C4-2B (cell line): ENCODE measurements around the gene TSPAN32.

ENCODE experiments used
- H3K27ac ChIP-seq: fragments of 450-650 bp; 2 replicates; pipeline ENCODE4 v1.5.1; 2017
- CTCF ChIP-seq: fragments of 450-650 bp; conservative IDR thresholded peaks from 2 replicates; pipeline ENCODE4 v1.5.1; 2017; ENCODE audit warnings: mild to moderate bottlenecking
- ZFX ChIP-seq: fragments of 450-650 bp; IDR thresholded peaks from 2 replicates; pipeline ENCODE4 v1.6.1; 2017

TSPAN32 gene, protein sequence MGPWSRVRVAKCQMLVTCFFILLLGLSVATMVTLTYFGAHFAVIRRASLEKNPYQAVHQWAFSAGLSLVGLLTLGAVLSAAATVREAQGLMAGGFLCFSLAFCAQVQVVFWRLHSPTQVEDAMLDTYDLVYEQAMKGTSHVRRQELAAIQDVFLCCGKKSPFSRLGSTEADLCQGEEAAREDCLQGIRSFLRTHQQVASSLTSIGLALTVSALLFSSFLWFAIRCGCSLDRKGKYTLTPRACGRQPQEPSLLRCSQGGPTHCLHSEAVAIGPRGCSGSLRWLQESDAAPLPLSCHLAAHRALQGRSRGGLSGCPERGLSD

DNA sequence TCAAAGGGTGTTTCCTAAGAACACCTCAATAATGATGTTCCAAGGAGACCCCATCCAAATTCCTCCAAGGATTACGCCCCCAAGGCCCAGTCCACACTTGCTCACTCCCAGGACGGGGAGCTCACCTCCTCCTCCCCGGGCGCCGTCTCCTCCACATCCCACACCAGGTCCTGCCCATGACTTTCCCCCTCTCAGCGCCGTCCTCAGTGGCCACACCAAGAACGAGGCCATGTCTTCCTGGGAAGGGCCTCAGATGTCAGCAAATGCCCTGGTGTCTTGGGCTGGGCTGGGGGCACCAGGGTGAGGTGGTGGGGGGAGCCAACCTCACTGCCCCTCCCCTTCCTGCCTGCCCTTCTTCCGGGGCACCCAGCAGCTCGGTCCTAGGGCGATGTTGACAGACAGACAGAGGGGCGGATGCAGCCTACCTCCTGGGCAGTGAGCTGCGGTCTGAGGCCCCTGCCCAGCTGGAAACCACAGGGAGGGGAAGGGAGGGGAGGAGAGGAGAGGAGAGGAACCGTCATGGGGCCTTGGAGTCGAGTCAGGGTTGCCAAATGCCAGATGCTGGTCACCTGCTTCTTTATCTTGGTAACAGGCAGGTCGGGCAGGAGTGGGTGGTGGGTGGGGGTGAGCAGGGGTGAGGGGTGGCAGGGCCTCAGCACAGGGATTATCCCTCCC is at the start of gene TSPAN32, which contains the start of gene C11orf21:
Gene TSPAN32 (plus strand): TSS at position 383 of the 675 bp plus-strand sequence. CDS start 137 bp downstream, at position 520.
Gene C11orf21 (minus strand): TSS at position 288 of the 675 bp plus-strand sequence. CDS start 110 bp downstream, at position 178.
- H3K27ac ChIP-seq, result no peak within 1 kb of the TSS
- TF ChIP-seq ZFX (no peak), CTCF (no peak)

DNA sequence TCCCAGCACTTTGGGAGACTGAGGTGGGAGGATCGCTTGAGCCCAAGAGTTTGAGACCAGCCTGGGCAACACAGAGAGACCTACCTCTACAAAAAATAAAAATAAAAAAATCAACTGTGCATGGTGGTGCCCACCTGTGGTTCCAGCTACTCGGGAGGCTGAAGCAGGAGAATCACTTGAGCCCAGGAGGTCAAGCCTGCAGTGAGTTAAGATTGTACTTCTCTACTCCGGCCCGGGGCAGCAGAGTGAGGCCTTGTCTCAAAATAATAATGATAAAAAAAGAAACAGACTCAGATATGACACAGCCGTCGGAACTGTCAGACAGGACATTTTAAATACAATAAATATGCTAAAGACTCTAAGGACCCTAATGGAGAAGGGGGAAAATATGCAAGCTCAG is 49.8 kb upstream of the TSPAN32 start:
- no peak for TF ChIP-seq ZFX
- no peak for TF ChIP-seq CTCF
- no peak overlapping the region for H3K27ac ChIP-seq

DNA sequence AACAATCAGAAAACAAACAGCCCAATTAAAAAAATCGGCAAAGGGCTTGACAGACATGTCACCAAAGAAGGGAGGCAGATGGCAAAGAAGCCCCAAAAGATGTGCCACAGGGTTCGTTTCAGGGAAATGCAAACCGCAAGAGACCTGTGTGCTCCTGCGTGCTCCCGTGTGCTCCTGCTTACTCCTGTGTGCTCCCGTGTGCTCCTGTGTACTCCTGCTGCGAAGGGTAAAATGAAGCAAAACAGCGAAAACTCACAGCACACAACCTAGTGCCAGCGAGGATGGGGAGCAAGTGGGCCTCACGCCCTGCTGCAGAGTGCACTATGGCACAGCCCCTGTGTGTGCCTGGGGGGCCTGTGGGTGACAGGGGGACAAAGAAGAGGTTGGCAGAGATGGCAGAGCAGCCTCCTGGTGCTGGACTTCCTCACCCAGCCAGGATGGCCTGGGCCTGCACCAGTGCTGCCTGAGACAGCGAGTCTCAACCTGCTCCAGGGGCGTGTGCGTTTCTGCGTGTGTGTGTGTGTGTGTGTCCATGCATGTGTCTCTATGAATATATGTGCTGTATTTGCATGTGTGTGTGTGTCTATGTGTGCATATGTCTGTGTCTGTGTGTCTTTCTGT is 45.4 kb upstream of the TSPAN32 start:
- H3K27ac ChIP-seq, result peak overlapping the region; percentile 87
- TF ChIP-seq CTCF, result no peak
- peak; percentile 41; the same call in 1 of the 2 replicates for TF ChIP-seq ZFX

GRCh38 chr11:2256951-2257700 is 44.7 kb upstream of the TSPAN32 start:
- peak overlapping the region; percentile 87 for H3K27ac ChIP-seq
- TF ChIP-seq ZFX (0 out of 2 replicates have a peak, but pooled peaks have one; percentile 25), CTCF (no peak)

DNA sequence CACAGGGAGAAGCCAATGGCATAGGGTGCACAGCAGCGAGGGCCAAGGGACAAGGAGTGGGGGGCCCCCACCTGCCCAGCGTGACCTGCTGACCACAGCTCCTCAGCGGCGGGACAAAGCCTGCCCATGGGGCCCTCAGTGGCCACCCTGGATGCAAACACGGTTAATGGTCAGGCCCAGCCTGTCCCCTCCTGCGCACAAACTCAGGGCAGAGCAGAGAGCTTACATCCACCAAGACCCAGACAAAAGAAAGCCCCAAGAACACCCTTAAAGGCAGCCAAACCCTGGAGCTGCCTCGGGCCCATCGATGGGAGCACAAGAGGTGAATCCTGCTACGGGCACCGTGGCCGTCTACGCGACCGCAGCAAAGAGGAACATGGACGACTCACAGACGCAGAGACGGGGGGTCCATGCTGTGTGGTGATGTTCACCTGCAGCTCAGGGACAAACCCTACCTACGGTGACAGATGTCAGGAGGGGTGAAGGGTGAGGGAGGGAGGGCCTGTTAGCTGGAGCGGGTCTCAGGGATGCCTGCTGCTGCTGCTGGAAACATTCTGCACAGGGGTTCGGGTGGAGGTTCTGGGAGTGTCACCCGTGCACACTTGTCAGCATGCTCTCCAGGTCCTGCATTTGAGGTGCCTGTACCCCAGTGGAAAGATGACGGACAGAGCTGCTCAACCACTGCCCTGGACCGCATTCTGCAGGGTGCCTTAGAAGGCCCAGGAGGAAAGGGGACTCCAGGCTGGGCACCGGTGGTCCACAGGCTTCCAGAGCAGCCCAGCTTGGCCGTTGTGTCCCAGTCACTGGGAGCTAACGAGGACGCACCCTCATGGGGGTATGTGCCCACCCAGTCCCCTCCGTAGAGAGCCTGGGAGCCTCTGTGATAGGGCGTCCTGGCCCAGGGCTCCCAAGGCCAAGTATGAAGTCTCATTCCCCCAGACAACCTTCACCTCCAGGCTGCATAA is 43.0 kb upstream of the TSPAN32 start:
- TF ChIP-seq ZFX (no peak), CTCF (no peak)
- H3K27ac ChIP-seq, result peak overlapping the region; percentile 87

DNA sequence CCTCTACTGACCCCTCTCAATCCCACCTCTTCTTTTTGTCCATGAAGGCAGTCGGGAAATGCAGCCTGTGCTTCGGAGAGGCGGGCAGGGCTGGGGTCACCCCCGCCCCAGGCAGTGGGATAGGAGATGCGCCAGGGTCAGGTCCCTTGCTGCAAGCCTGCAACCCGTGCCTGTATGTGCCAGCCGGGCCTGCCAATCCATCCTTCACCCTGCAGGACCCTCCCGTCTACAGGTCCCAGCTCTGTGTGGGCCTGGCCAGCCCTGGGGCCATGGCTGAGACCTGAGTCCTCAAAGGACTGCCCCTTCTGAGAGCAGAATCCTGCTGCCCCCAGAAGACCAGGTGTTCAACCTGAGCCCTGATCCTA is 42.4 kb upstream of the TSPAN32 start:
- TF ChIP-seq CTCF, result no peak
- TF ChIP-seq ZFX, result no peak

More for the DNA sequence above, 42.4 kb upstream of the TSPAN32 start:
- peak overlapping the region; percentile 1; the same call in 1 of the 2 replicates for H3K27ac ChIP-seq
